Measurements from ENCODE around the gene NFAM1.

NFAM1 gene

DNA sequence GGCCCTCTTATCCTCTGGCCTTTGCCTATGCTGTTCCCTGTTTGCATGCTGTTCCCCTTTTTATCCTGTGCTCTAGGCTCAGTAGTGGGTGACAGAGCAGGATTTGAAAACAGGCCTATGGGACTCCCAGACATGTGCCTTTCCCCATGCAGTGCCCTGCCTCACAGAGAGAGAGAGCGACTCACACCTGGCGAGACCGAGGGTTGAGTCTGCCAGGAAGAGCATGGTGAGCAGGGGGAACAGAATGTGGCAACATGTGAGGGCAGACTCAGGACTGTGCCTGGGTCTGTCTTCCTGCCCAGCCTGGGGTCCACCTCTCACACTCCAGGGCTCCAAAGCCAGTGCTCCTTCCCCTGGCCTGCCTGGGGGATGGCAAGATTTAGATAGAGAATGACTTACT is 75.0 kb downstream of the NFAM1 start:
- H3K4me1 ChIP-seq (ENCODE audit: low read depth, poor library complexity, severe bottlenecking) = no peaks in the 10 kb centered on the region
- no peak overlapping the region for H3K27ac ChIP-seq
- H4K20me1 ChIP-seq (ENCODE audit: insufficient read depth) = no peaks in the 10 kb centered on the region
- H2AFZ ChIP-seq (ENCODE audit: low read depth) = no peak overlapping the region
- H3K9ac ChIP-seq = no peak overlapping the region
- H3K27me3 ChIP-seq (ENCODE audit: insufficient read depth, low read depth) = peaks cover 5% of the 10 kb centered on the region; the same call in 1 of the 2 replicates
- no peaks in the 10 kb centered on the region for H3K36me3 ChIP-seq (ENCODE audit: insufficient read depth)
- H3K4me3 ChIP-seq (IDR thresholded peaks at IDR 0.05; ENCODE audit: insufficient read depth, low read depth, low read length) = no peak overlapping the region
- H3K4me2 ChIP-seq = no peak overlapping the region
- H3K79me2 ChIP-seq (ENCODE audit: insufficient read depth, low read depth) = no peaks in the 10 kb centered on the region
- TF ChIP-seq, protein P1, sequence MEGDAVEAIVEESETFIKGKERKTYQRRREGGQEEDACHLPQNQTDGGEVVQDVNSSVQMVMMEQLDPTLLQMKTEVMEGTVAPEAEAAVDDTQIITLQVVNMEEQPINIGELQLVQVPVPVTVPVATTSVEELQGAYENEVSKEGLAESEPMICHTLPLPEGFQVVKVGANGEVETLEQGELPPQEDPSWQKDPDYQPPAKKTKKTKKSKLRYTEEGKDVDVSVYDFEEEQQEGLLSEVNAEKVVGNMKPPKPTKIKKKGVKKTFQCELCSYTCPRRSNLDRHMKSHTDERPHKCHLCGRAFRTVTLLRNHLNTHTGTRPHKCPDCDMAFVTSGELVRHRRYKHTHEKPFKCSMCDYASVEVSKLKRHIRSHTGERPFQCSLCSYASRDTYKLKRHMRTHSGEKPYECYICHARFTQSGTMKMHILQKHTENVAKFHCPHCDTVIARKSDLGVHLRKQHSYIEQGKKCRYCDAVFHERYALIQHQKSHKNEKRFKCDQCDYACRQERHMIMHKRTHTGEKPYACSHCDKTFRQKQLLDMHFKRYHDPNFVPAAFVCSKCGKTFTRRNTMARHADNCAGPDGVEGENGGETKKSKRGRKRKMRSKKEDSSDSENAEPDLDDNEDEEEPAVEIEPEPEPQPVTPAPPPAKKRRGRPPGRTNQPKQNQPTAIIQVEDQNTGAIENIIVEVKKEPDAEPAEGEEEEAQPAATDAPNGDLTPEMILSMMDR (conservative IDR thresholded peaks at IDR 0.05; ENCODE audit: low read depth, low read length) = no peak

DNA sequence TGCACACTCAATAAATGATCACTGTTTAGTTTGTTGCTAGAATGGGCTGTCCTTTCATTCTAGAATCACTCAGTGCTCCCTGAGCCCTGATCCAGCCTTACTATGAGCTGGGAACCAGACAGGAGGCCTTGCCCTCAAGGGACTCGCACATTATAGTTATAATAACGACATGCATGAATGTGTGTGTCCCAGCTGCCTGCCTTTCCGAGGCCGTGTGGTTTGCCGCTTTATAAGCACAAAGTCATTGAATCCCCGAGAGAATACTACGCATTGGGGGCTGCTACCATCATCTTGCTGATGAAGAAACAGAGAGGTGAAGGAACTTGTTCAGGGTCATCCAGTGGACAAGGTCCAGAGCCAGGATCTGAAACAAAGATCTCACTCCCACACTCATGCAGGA is 75.7 kb downstream of the NFAM1 start:
- H3K4me3 ChIP-seq (IDR thresholded peaks at IDR 0.05; ENCODE audit: insufficient read depth, low read depth, low read length) = no peak overlapping the region
- TF ChIP-seq, protein P1 (conservative IDR thresholded peaks at IDR 0.05; ENCODE audit: low read depth, low read length) = no peak
- H3K4me2 ChIP-seq = no peak overlapping the region
- no peaks in the 10 kb centered on the region for H3K79me2 ChIP-seq (ENCODE audit: insufficient read depth, low read depth)
- no peak overlapping the region for H3K9ac ChIP-seq
- H3K4me1 ChIP-seq (ENCODE audit: low read depth, poor library complexity, severe bottlenecking) = no peaks in the 10 kb centered on the region
- no peak overlapping the region for H2AFZ ChIP-seq (ENCODE audit: low read depth)
- H3K27me3 ChIP-seq (ENCODE audit: insufficient read depth, low read depth) = no peaks in the 10 kb centered on the region; the same call in 1 of the 2 replicates
- H4K20me1 ChIP-seq (ENCODE audit: insufficient read depth) = no peaks in the 10 kb centered on the region
- H3K36me3 ChIP-seq (ENCODE audit: insufficient read depth) = no peaks in the 10 kb centered on the region
- no peak overlapping the region for H3K27ac ChIP-seq

GRCh38 chr22:42353883-42354727 is 78.1 kb downstream of the NFAM1 start:
- Histone ChIP-seq H3K36me3 (ENCODE audit: insufficient read depth) (no peaks in the 10 kb centered on the region), H3K4me3 (IDR thresholded peaks at IDR 0.05; ENCODE audit: insufficient read depth, low read depth, low read length) (no peak overlapping the region), H3K4me1 (ENCODE audit: low read depth, poor library complexity, severe bottlenecking) (no peaks in the 10 kb centered on the region), H3K4me2 (no peak overlapping the region), H2AFZ (ENCODE audit: low read depth) (no peak overlapping the region), H4K20me1 (ENCODE audit: insufficient read depth) (no peaks in the 10 kb centered on the region), H3K27ac (no peak overlapping the region), H3K79me2 (ENCODE audit: insufficient read depth, low read depth) (no peaks in the 10 kb centered on the region), H3K27me3 (ENCODE audit: insufficient read depth, low read depth) (no peaks in the 10 kb centered on the region), H3K9ac (no peak overlapping the region)
- TF ChIP-seq, protein P1 (conservative IDR thresholded peaks at IDR 0.05; ENCODE audit: low read depth, low read length) = no peak

GRCh38 chr22:42350373-42350772 is 81.8 kb downstream of the NFAM1 start:
- H3K79me2 ChIP-seq (ENCODE audit: insufficient read depth, low read depth) = no peaks in the 10 kb centered on the region
- no peaks in the 10 kb centered on the region for H3K36me3 ChIP-seq (ENCODE audit: insufficient read depth)
- no peaks in the 10 kb centered on the region for H3K4me1 ChIP-seq (ENCODE audit: low read depth, poor library complexity, severe bottlenecking)
- no peak overlapping the region for H3K4me3 ChIP-seq (IDR thresholded peaks at IDR 0.05; ENCODE audit: insufficient read depth, low read depth, low read length)
- TF ChIP-seq, protein P1 (conservative IDR thresholded peaks at IDR 0.05; ENCODE audit: low read depth, low read length) = no peak
- H3K27me3 ChIP-seq (ENCODE audit: insufficient read depth, low read depth) = no peaks in the 10 kb centered on the region
- no peak overlapping the region for H3K4me2 ChIP-seq
- H4K20me1 ChIP-seq (ENCODE audit: insufficient read depth) = no peaks in the 10 kb centered on the region
- H3K27ac ChIP-seq = no peak overlapping the region
- no peak overlapping the region for H2AFZ ChIP-seq (ENCODE audit: low read depth)
- no peak overlapping the region for H3K9ac ChIP-seq

All from KMS-11 (cell line).